K562 (cell line): ENCODE results near the gene PTPRR.

Experiments
- BMI1 ChIP-seq: fragments of 150-350 bp; IDR thresholded peaks from 2 replicates; pipeline ENCODE4 v1.6.1; 2014; ENCODE audit warnings: low read length
- GATAD2A ChIP-seq: fragments of 450-650 bp; IDR thresholded peaks from 2 replicates; pipeline ENCODE4 v1.6.1; 2017
- NRF1 ChIP-seq, 2 experiments: fragments of 450-650 bp; IDR thresholded peaks in 1 of 2; conservative IDR thresholded peaks in 1 of 2; 2 replicates each; pipeline ENCODE4 v1.6.1; 2014; ENCODE audit warnings: mild to moderate bottlenecking in 2 of 2
- RAD21 ChIP-seq, 2 experiments: fragments of 250-450 bp in 1 of 2; fragments of 450-650 bp in 1 of 2; sonication (Bioruptor Pico) in 1 of 2; formaldehyde crosslinking in 1 of 2; IDR thresholded peaks in 1 of 2; conservative IDR thresholded peaks in 1 of 2; 2 replicates each; pipeline versions ENCODE4 v1.4.0 to v1.8.0; 2020 to 2022; ENCODE audit warnings: mild to moderate bottlenecking in 2 of 2, moderate library complexity in 1 of 2
- SMAD4 ChIP-seq: fragments of 250-450 bp; sonication (Bioruptor Pico); conservative IDR thresholded peaks from 2 replicates; pipeline ENCODE4 v1.8.0; 2021; ENCODE audit warnings: inconsistent platforms, mild to moderate bottlenecking, moderate library complexity
- TF ChIP-seq, protein P1 (sequence below), 3 experiments: IDR thresholded peaks in 2 of 3; conservative IDR thresholded peaks in 1 of 3; 2 replicates each; pipeline ENCODE4 v1.5.1; 2011 to 2012; ENCODE audit warnings: low read length in 3 of 3, mild to moderate bottlenecking in 3 of 3, control low read depth in 2 of 3, improper control_type of control experiment in 1 of 3, inconsistent platforms in 1 of 3, low read depth in 1 of 3, mixed read lengths in 1 of 3, moderate library complexity in 1 of 3; ENCODE audit not compliant: insufficient read depth in 2 of 3

DNA sequence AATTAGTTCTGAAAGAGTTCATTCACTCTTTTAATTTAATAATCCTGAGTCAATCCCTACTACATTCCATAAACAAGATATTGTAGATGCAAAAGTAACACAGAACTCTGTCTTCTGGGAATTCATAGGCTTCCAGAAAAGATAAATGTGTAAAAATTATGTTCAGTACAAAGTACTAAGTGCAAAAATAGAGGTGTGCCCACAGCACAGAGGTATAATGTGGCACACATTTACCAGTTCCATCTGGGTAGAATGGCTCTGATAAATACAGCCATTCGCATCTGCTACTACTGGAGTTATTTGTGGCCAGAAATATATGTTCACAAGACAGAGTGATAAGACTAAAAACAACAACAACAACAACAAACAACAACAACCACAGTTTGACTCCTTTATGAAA, 171.7 kb downstream of the PTPRR start:
- TF ChIP-seq, protein P1, sequence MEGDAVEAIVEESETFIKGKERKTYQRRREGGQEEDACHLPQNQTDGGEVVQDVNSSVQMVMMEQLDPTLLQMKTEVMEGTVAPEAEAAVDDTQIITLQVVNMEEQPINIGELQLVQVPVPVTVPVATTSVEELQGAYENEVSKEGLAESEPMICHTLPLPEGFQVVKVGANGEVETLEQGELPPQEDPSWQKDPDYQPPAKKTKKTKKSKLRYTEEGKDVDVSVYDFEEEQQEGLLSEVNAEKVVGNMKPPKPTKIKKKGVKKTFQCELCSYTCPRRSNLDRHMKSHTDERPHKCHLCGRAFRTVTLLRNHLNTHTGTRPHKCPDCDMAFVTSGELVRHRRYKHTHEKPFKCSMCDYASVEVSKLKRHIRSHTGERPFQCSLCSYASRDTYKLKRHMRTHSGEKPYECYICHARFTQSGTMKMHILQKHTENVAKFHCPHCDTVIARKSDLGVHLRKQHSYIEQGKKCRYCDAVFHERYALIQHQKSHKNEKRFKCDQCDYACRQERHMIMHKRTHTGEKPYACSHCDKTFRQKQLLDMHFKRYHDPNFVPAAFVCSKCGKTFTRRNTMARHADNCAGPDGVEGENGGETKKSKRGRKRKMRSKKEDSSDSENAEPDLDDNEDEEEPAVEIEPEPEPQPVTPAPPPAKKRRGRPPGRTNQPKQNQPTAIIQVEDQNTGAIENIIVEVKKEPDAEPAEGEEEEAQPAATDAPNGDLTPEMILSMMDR (IDR thresholded peaks at IDR 0.05 in 2 of 3, conservative IDR thresholded peaks at IDR 0.05 in 1 of 3; ENCODE audit: insufficient read depth in 2 of 3, low read depth in 1 of 3, low read length in 3 of 3) = no peak
- no peak for TF ChIP-seq GATAD2A
- TF ChIP-seq SMAD4 (CRISPR knock-in tag) = no peak
- TF ChIP-seq RAD21 (CRISPR knock-in tag; conservative IDR thresholded peaks at IDR 0.05 in 1 of 2, IDR thresholded peaks at IDR 0.05 in 1 of 2) = no peak
- TF ChIP-seq NRF1 (conservative IDR thresholded peaks at IDR 0.05 in 1 of 2, IDR thresholded peaks at IDR 0.05 in 1 of 2) = no peak
- no peak for TF ChIP-seq BMI1
